Stimulated activated CD8-positive, alpha-beta memory T cell treated with anti-CD3 and anti-CD28 coated beads, Interleukin-12 subunit alpha, Interleukin-12 subunit beta, amount 100 ng/mL, for 24 hours (primary cell): ENCODE results near the gene TRAF7.
A peak's percentile ranks its signal among the peaks of the same experiment; 100 is the strongest.

Source experiments
- DNase-seq: peaks from one replicate; pipeline ENCODE4 v3.0.0-alpha.2; 2020; ENCODE audit errors: extremely low read depth

TRAF7 gene

DNA sequence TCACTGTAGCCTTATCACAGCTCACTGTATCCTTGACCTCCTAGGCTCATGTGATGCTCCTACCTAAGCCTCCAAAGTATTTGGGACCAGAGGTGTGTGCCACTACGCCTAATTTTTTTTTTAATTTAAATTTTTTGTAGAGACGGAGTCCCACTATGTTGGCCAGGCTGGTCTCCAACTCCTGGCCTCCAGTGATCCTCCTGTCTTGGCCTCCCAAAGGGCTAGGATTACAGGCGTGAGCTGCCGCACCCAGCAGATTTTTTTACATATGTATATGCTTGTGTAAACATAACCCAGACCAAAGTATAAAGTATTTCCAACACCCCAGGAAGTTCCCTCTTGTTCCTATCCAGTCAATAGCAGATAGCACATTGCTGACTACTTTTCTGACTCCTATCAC lies 60.7 kb downstream of the TRAF7 start:
- no peak for DNase-seq

DNA sequence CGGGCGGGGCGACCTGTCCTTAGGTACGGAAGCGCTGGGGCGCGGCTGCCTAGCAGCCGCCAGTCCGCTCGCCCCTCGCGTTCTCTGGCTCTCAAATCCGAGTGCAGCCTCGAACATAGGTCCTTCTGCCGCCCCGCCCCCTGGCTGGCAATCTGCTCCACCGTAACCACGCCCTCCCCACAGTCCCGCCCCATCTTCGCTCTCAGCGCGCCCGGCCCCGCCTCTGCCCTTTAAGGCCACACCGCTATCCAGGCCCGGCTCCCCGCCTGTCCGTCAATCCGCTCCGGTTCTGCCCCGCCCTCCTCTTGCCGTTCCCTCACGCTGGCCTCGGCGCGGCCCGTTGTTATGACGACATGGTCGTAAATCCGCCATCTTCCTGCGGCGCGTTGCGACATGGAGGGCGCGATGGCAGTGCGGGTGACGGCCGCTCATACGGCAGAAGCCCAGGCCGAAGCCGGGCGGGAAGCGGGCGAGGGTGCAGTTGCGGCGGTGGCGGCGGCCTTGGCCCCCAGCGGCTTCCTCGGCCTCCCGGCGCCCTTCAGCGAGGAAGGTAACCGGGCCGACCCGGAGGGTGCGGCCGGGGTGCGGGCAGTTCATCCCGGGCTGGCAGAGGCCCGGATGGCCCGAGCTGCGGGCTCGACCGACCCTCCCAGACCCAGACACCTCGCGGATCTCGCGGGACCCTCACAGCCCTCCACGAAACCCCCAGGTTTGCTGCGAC lies 67.8 kb downstream of the TRAF7 start, which contains the start of gene E4F1:
TSS of gene E4F1 (plus strand) at position 371 of the 721 bp plus-strand sequence. CDS start at position 394, 23 bp downstream.
- DNase-seq: peak; percentile 100

DNA sequence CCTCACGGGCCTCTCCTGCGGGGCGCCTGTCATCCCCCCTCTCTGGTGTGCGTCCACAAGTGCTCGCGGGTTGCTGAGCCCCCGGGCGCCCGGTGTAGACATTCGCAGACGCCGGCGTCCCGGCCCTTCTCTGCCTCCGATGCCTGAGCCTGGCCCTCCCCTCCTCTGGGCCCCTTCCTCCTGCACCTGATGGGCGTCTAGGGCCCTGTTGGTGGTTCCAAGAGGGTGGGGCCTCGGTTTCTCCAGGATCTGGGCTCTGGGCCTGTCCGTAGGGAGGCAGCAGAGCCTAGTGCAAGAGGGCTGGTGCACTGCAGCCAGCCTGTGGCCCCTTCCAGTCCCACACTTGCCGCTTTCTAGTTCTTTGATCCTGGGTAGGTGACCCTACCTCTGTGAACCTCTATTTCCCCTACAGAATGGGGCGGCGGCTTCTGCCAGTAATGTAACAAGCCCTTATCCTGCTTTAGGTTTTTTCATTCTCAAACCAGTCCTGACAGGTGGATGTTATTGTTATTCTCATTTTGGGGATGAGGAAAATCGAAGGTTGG lies 68.4 kb downstream of the TRAF7 start:
- no peak for DNase-seq

DNA sequence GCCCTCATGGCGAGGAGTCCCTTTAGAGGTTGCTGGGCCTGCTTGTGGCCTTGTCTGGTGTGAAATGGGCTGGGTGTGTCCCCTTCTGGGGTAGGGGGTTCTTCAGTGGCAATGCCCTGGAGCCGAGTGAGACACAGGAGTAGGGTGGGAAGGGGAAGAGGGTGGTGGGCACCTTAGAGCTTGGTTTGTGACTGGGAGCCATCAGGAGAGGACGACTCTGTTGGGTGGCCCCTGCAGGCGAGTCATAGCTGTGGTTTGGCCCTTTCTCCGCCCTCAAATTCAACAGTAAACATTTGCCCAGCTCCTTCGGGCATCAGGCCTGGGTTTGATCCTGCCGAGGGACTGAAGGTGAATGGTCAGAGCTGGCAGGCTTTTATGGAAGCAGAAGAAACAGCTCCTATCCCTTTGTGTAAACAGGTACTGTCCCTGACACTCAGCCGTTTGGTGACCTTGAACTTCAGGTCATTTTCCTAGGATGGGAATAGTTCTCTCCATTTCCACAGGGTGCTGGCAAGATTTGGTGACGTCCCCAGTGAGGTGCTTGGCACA lies 70.7 kb downstream of the TRAF7 start:
- DNase-seq: no peak

DNA sequence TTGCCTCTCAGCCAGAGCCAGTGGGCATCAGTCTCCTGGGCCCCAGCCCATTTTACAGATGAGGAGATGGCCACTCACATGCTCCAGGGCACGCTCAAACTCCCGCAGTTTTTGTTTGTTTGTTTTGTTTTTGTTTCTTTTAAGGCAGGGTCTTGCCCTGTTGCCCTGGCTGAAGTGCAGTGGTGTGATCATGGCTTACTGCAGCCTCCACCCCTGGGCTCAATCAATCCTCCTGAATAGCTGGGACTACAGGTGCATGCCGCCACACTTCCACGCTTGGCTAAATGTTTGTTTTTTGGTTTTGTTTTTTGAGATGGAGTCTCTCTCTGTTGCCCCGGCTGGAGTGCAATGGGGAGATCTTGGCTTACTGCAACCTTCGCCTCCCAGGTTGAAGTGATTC lies 71.3 kb downstream of the TRAF7 start:
- no peak for DNase-seq
